ENCODE data around the gene GPR143.

- TF ChIP-seq EZH2phosphoT487 (IDR thresholded peaks at IDR 0.05; ENCODE audit: insufficient read depth, low read depth) (no peak), EZH2 (IDR thresholded peaks at IDR 0.05; ENCODE audit: insufficient read depth, poor library complexity, severe bottlenecking) (no peak)
Measured at GRCh38 chrX:9681011-9681410, 84.6 kb downstream of the GPR143 start.

Measured in GM23248 (cell line).